GM18868 (cell line): ENCODE measurements around the gene INPP4A.
A peak's percentile ranks its signal among the peaks of the same experiment; 100 is the strongest.

Source experiments
- ATAC-seq: cut with Tn5 transposase; IDR thresholded peaks from one replicate; pipeline ENCODE4 v1.9.1; 2021; ENCODE audit warnings: mild to moderate bottlenecking, moderate library complexity; ENCODE audit not compliant: unreplicated experiment

Gene INPP4A

GRCh38 chr2:98473995-98474780 lies 29.5 kb downstream of the INPP4A start:
- ATAC-seq = no peak

GRCh38 chr2:98474979-98475632 lies 30.4 kb downstream of the INPP4A start:
- no peak for ATAC-seq

GRCh38 chr2:98476192-98476868 lies 31.7 kb downstream of the INPP4A start:
- no peak for ATAC-seq

- ATAC-seq = no peak
These were observed 32.4 kb downstream of the INPP4A start for GRCh38 chr2:98477036-98477435.

- no peak for ATAC-seq
These were observed 32.8 kb downstream of the INPP4A start for GRCh38 chr2:98477506-98477905.

- no peak for ATAC-seq
These were observed 33.5 kb downstream of the INPP4A start for GRCh38 chr2:98478088-98478551.

GRCh38 chr2:98478907-98479306 lies 34.2 kb downstream of the INPP4A start:
- ATAC-seq = no peak

GRCh38 chr2:98479371-98479770 lies 34.7 kb downstream of the INPP4A start:
- no peak for ATAC-seq

GRCh38 chr2:98479959-98480524 lies 35.4 kb downstream of the INPP4A start:
- peak; percentile 31 for ATAC-seq

- ATAC-seq = no peak
These were observed 35.9 kb downstream of the INPP4A start for GRCh38 chr2:98480598-98480997.

- no peak for ATAC-seq
These were observed 37.7 kb downstream of the INPP4A start for GRCh38 chr2:98482362-98482761.

- peak; percentile 60 for ATAC-seq
These were observed 38.7 kb downstream of the INPP4A start for GRCh38 chr2:98483257-98483861.

GRCh38 chr2:98484121-98484557 lies 39.5 kb downstream of the INPP4A start:
- ATAC-seq = no peak

- ATAC-seq = no peak
These were observed 40.2 kb downstream of the INPP4A start for GRCh38 chr2:98484652-98485452.

- no peak for ATAC-seq
These were observed 40.7 kb downstream of the INPP4A start for GRCh38 chr2:98485453-98485755.

GRCh38 chr2:98486374-98486981 lies 41.8 kb downstream of the INPP4A start:
- no peak for ATAC-seq

GRCh38 chr2:98487101-98487805 lies 42.6 kb downstream of the INPP4A start:
- no peak for ATAC-seq

- ATAC-seq = peak; percentile 46
These were observed 43.1 kb downstream of the INPP4A start for GRCh38 chr2:98487806-98488189.

GRCh38 chr2:98488252-98488651 lies 43.6 kb downstream of the INPP4A start:
- ATAC-seq = no peak
